ENCODE results near the gene DENND5A. TPM values are rescaled to one million over a fixed set of nuclear protein-coding genes. Genes with fewer than 3 reads are reported as not detected.

DENND5A gene
- total and polyA plus RNA-seq, 2 of the 8 experiments (the other 6 are each of a cell fraction or from before 2014, with no cell fraction given) = 65.7 to 139 TPM

GRCh38 chr11:9314291-9315077, 49.3 kb upstream of the DENND5A start, which contains the start of gene TMEM41B (continued):
- peak; percentile 77; the same call in 1 of the 2 replicates for TF ChIP-seq ATF2 (IDR thresholded peaks at IDR 0.05; ENCODE audit: low read length)
- peak; percentile 18; the same call in 1 of the 2 replicates for TF ChIP-seq JUND (IDR thresholded peaks at IDR 0.05; ENCODE audit: low read length)
- no peak for TF ChIP-seq SRF (IDR thresholded peaks at IDR 0.05; ENCODE audit: low read depth, low read length)
- TF ChIP-seq CTBP2 (IDR thresholded peaks at IDR 0.05; ENCODE audit: borderline replicate concordance, insufficient read depth, insufficient read length, low read length) = no peak
- TF ChIP-seq EGR1 (IDR thresholded peaks at IDR 0.05; ENCODE audit: borderline replicate concordance, low read depth, low read length) = peak; percentile 23; the same call in 1 of the 2 replicates
- peak; percentile 60 to 97; a peak in 1 of 4 replicates for TF ChIP-seq HDAC2 (IDR thresholded peaks at IDR 0.05; ENCODE audit: borderline replicate concordance in 1 of 2, low read depth in 2 of 2, low read length in 2 of 2)
- TF ChIP-seq PHF8 (conservative IDR thresholded peaks at IDR 0.05; ENCODE audit: low read depth, low read length) = peak; percentile 77
- no peak for TF ChIP-seq RNF2 (IDR thresholded peaks at IDR 0.05; ENCODE audit: borderline replicate concordance, low read depth, low read length, missing control alignments, poor library complexity, severe bottlenecking)
- no peak for TF ChIP-seq FOSL1 (IDR thresholded peaks at IDR 0.05; ENCODE audit: insufficient read depth, low read depth, low read length)
- TF ChIP-seq GABPA (IDR thresholded peaks at IDR 0.05; ENCODE audit: borderline replicate concordance, insufficient read depth, low read length) = peak; percentile 85; the same call in 1 of the 2 replicates
- TF ChIP-seq MAX (IDR thresholded peaks at IDR 0.05) = 0 out of 2 replicates have a peak, but pooled peaks have one; percentile 25
- TF ChIP-seq TAF1 (IDR thresholded peaks at IDR 0.05; ENCODE audit: low read depth, low read length) = peak; percentile 95
- no peak for TF ChIP-seq CBX8 (IDR thresholded peaks at IDR 0.05; ENCODE audit: borderline replicate concordance, low read depth, low read length)
- peak; percentile 97 for TF ChIP-seq ASH2L (IDR thresholded peaks at IDR 0.05; ENCODE audit: low read length)

Measured in H1 (cell line).